ENCODE data around the gene SCGB1C1. TPM values are rescaled to one million over a fixed set of nuclear protein-coding genes. Genes with fewer than 3 reads are reported as not detected.

Gene SCGB1C1
- total and polyA plus RNA-seq, 4 donors: not detected

DNA sequence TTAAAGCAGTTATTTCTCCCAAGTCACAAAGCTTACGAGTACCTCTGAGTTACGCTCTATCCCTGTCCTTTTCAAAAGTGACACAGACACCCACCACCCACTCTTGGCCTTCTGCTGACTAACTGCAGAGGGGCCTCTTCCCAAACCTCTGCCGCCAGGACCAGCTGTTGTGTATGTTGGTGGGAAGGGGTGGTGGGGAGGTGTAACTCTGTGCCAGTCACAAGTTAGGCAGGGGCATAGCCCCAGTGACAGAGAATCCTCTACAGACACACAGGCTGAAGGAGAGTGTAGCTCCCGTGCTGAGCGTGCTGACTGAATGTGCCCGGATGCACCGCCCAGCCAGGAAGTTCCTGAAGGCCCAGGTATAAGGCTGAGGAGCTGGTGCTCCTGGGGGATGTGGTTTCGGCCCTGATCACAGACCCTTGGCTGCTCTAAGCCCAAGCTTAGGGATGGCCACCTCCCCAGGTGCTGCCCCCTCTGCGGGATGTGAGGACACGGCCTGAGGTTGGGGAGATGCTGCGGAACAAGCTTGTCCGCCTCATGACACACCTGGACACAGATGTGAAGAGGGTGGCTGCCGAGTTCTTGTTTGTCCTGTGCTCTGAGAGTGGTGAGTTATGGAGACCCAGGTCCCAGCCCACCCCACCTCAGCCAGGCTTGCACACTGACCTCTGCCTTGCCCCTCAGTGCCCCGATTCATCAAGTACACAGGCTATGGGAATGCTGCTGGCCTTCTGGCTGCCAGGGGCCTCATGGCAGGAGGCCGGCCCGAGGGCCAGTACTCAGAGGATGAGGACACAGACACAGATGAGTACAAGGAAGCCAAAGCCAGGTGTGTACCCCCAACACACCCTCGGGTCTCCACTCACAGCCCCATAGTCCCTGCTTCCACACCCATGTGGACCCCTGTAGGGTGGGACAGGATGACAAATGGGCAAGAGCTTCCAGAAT, 19.5 kb downstream of the SCGB1C1 start:
- peaks cover 5 to 23% (median 15%) of the 10 kb centered on the region in 4 donors for H3K4me1 ChIP-seq (ENCODE audit: control insufficient read depth in 4 of 4, insufficient read depth in 4 of 4, low read length in 3 of 4)
- H3K36me3 ChIP-seq (ENCODE audit: control insufficient read depth in 4 of 4, insufficient read depth in 3 of 4, low read depth in 1 of 4, low read length in 3 of 4): peaks cover 11 to 56% (median 49%) of the 10 kb centered on the region in 4 donors
- H3K9me3 ChIP-seq (ENCODE audit: control insufficient read depth in 4 of 4, low read length in 3 of 4): no peaks in the 10 kb centered on the region
- no peaks in the 10 kb centered on the region for H3K27me3 ChIP-seq (ENCODE audit: control insufficient read depth in 4 of 4, insufficient read depth in 4 of 4, low read length in 3 of 4)
- no peak overlapping the region for H3K9ac ChIP-seq (ENCODE audit: low read depth in 1 of 2, low read length in 2 of 2)
- no peak overlapping the region for H3K27ac ChIP-seq (ENCODE audit: low read depth in 1 of 2, low read length in 2 of 2)
- 94% methylated on average over 17 of the region's 17 CpGs for WGBS
- no peak for DNase-seq (ENCODE audit: low spot score)
- no peak overlapping the region for H3K4me3 ChIP-seq (ENCODE audit: low read depth in 1 of 3, low read length in 3 of 3)
- no peak for TF ChIP-seq TAF1 (conservative IDR thresholded peaks at IDR 0.05)

DNA sequence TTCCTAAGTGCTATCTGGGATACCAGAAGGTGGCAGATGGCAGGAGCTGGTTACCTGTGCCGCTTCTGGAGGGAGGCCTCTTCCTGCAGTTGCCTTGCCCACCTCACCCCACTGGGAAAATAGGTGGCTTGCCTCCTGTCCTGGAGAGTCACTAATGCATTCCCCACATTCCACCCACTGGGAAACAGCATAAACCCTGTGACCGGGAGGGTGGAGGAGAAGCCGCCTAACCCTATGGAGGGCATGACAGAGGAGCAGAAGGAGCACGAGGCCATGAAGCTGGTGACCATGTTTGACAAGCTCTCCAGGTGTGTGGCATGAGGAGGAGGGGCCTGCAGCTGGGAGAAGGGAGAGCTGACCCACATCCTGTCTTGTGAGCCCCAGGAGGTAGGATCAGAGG, 20.2 kb downstream of the SCGB1C1 start:
- 97% methylated on average over 4 of the region's 4 CpGs for WGBS
- H3K9me3 ChIP-seq (ENCODE audit: control insufficient read depth in 4 of 4, low read length in 3 of 4): no peaks in the 10 kb centered on the region
- peaks cover 5 to 20% (median 15%) of the 10 kb centered on the region in 4 donors for H3K4me1 ChIP-seq (ENCODE audit: control insufficient read depth in 4 of 4, insufficient read depth in 4 of 4, low read length in 3 of 4)
- no peak overlapping the region for H3K9ac ChIP-seq (ENCODE audit: low read depth in 1 of 2, low read length in 2 of 2)
- TF ChIP-seq JUND (IDR thresholded peaks at IDR 0.05): no peak
- no peak for TF ChIP-seq NR2F2 (IDR thresholded peaks at IDR 0.05)
- TF ChIP-seq YY1 (IDR thresholded peaks at IDR 0.05): no peak
- TF ChIP-seq, protein P1, sequence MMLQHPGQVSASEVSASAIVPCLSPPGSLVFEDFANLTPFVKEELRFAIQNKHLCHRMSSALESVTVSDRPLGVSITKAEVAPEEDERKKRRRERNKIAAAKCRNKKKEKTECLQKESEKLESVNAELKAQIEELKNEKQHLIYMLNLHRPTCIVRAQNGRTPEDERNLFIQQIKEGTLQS (IDR thresholded peaks at IDR 0.05): no peak
- no peak for TF ChIP-seq RAD21 (IDR thresholded peaks at IDR 0.05)
- no peak for TF ChIP-seq HNF4G (IDR thresholded peaks at IDR 0.05)
- TF ChIP-seq, protein P2, sequence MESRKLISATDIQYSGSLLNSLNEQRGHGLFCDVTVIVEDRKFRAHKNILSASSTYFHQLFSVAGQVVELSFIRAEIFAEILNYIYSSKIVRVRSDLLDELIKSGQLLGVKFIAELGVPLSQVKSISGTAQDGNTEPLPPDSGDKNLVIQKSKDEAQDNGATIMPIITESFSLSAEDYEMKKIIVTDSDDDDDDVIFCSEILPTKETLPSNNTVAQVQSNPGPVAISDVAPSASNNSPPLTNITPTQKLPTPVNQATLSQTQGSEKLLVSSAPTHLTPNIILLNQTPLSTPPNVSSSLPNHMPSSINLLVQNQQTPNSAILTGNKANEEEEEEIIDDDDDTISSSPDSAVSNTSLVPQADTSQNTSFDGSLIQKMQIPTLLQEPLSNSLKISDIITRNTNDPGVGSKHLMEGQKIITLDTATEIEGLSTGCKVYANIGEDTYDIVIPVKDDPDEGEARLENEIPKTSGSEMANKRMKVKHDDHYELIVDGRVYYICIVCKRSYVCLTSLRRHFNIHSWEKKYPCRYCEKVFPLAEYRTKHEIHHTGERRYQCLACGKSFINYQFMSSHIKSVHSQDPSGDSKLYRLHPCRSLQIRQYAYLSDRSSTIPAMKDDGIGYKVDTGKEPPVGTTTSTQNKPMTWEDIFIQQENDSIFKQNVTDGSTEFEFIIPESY (IDR thresholded peaks at IDR 0.05): no peak
- TF ChIP-seq HNF4A (conservative IDR thresholded peaks at IDR 0.05): no peak
- TF ChIP-seq FOXA2 (IDR thresholded peaks at IDR 0.05): no peak
- no peak for TF ChIP-seq GABPA (IDR thresholded peaks at IDR 0.05 in 1 of 2, conservative IDR thresholded peaks at IDR 0.05 in 1 of 2)
- TF ChIP-seq, protein P3, sequence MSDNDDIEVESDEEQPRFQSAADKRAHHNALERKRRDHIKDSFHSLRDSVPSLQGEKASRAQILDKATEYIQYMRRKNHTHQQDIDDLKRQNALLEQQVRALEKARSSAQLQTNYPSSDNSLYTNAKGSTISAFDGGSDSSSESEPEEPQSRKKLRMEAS (IDR thresholded peaks at IDR 0.05): no peak
- no peak for TF ChIP-seq FOXA1 (IDR thresholded peaks at IDR 0.05)
- TF ChIP-seq, protein P4, sequence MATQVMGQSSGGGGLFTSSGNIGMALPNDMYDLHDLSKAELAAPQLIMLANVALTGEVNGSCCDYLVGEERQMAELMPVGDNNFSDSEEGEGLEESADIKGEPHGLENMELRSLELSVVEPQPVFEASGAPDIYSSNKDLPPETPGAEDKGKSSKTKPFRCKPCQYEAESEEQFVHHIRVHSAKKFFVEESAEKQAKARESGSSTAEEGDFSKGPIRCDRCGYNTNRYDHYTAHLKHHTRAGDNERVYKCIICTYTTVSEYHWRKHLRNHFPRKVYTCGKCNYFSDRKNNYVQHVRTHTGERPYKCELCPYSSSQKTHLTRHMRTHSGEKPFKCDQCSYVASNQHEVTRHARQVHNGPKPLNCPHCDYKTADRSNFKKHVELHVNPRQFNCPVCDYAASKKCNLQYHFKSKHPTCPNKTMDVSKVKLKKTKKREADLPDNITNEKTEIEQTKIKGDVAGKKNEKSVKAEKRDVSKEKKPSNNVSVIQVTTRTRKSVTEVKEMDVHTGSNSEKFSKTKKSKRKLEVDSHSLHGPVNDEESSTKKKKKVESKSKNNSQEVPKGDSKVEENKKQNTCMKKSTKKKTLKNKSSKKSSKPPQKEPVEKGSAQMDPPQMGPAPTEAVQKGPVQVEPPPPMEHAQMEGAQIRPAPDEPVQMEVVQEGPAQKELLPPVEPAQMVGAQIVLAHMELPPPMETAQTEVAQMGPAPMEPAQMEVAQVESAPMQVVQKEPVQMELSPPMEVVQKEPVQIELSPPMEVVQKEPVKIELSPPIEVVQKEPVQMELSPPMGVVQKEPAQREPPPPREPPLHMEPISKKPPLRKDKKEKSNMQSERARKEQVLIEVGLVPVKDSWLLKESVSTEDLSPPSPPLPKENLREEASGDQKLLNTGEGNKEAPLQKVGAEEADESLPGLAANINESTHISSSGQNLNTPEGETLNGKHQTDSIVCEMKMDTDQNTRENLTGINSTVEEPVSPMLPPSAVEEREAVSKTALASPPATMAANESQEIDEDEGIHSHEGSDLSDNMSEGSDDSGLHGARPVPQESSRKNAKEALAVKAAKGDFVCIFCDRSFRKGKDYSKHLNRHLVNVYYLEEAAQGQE (IDR thresholded peaks at IDR 0.05): no peak
- no peak for TF ChIP-seq TAF1 (conservative IDR thresholded peaks at IDR 0.05)
- no peak for TF ChIP-seq EGR1 (IDR thresholded peaks at IDR 0.05; ENCODE audit: low read depth in 2 of 2)
- TF ChIP-seq SP1 (IDR thresholded peaks at IDR 0.05): no peak
- TF ChIP-seq, protein P5, sequence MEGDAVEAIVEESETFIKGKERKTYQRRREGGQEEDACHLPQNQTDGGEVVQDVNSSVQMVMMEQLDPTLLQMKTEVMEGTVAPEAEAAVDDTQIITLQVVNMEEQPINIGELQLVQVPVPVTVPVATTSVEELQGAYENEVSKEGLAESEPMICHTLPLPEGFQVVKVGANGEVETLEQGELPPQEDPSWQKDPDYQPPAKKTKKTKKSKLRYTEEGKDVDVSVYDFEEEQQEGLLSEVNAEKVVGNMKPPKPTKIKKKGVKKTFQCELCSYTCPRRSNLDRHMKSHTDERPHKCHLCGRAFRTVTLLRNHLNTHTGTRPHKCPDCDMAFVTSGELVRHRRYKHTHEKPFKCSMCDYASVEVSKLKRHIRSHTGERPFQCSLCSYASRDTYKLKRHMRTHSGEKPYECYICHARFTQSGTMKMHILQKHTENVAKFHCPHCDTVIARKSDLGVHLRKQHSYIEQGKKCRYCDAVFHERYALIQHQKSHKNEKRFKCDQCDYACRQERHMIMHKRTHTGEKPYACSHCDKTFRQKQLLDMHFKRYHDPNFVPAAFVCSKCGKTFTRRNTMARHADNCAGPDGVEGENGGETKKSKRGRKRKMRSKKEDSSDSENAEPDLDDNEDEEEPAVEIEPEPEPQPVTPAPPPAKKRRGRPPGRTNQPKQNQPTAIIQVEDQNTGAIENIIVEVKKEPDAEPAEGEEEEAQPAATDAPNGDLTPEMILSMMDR (IDR thresholded peaks at IDR 0.05; ENCODE audit: low read depth, low read length, missing input control): no peak
- no peak for TF ChIP-seq RXRA (IDR thresholded peaks at IDR 0.05)
- no peak for DNase-seq (ENCODE audit: low spot score)
- H3K27me3 ChIP-seq (ENCODE audit: control insufficient read depth in 4 of 4, insufficient read depth in 4 of 4, low read length in 3 of 4): no peaks in the 10 kb centered on the region
- no peak overlapping the region for H3K4me3 ChIP-seq (ENCODE audit: low read depth in 1 of 3, low read length in 3 of 3)
- H3K27ac ChIP-seq (ENCODE audit: low read depth in 1 of 2, low read length in 2 of 2): no peak overlapping the region
- peaks cover 11 to 56% (median 49%) of the 10 kb centered on the region in 4 donors for H3K36me3 ChIP-seq (ENCODE audit: control insufficient read depth in 4 of 4, insufficient read depth in 3 of 4, low read depth in 1 of 4, low read length in 3 of 4)
